IMR-90 (cell line): ENCODE data around the gene ST6GALNAC3. TPM values are rescaled to one million over a fixed set of nuclear protein-coding genes. Genes with fewer than 3 reads are reported as not detected.
A peak's percentile ranks its signal among the peaks of the same experiment; 100 is the strongest.

Experiments
- ATAC-seq: fragments of 200-7000 bp; cut with Tn5 transposase; 2 replicates; pipeline ENCODE4 v1.9.1; 2020; ENCODE audit warnings: low read depth, mild to moderate bottlenecking, moderate library complexity
- BruUV-seq: library from RNA; stranded (reverse); fragments of 400-500 nt; replicated peaks from 2 replicates; lab custom pipeline; 2021; lab: Mats Ljungman, UMichigan
- CTCF ChIA-PET: fragments of 300-600 bp; formaldehyde crosslinking; extraction: SDS; loops from one replicate; lab custom pipeline; 2021; ENCODE audit warnings: antibody characterized with exemption; lab: Yijun Ruan, JAX
- POLR2A ChIA-PET: fragments of 300-600 bp; sonication (Branson Sonifier 250); formaldehyde crosslinking; loops from one replicate; lab custom pipeline; 2022; ENCODE audit warnings: antibody characterized with exemption; ENCODE audit not compliant: unreplicated experiment; lab: Charles Lee
- DNase-seq: peaks from one replicate; pipeline ENCODE4 v3.0.0; 2013
- H2AFZ ChIP-seq: replicated peaks from 2 replicates; pipeline ENCODE3; 2013; ENCODE audit warnings: low read length, mild to moderate bottlenecking; ENCODE audit not compliant: poor library complexity
- H2AK5ac ChIP-seq: 2 replicates; pipeline ENCODE4 v1.6.1; 2013; ENCODE audit warnings: low read depth, low read length, inconsistent platforms
- H2AK9ac ChIP-seq: replicated peaks from 2 replicates; pipeline ENCODE3; 2013; ENCODE audit warnings: mild to moderate bottlenecking, low read depth, low read length, moderate library complexity; ENCODE audit not compliant: poor library complexity
- H2BK120ac ChIP-seq: 2 replicates; pipeline ENCODE4 v1.6.1; 2013; ENCODE audit warnings: low read depth, low read length, inconsistent platforms
- H2BK15ac ChIP-seq: 3 replicates; pipeline ENCODE4 v1.6.1; 2013; ENCODE audit warnings: low read depth, low read length, inconsistent platforms
- H2BK20ac ChIP-seq: 2 replicates; pipeline ENCODE4 v1.6.1; 2013; ENCODE audit warnings: low read depth, mild to moderate bottlenecking, inconsistent platforms, low read length, moderate library complexity
- H2BK5ac ChIP-seq: 2 replicates; pipeline ENCODE4 v1.6.1; 2013; ENCODE audit warnings: mild to moderate bottlenecking, low read depth, low read length, inconsistent platforms; ENCODE audit not compliant: poor library complexity, severe bottlenecking
- H3K14ac ChIP-seq: replicated peaks from 2 replicates; pipeline ENCODE4 v1.6.1; 2013; ENCODE audit warnings: low read depth, low read length, inconsistent platforms
- H3K18ac ChIP-seq: 2 replicates; pipeline ENCODE4 v1.6.1; 2013; ENCODE audit warnings: low read depth, low read length, control low read depth
- H3K23ac ChIP-seq: 2 replicates; pipeline ENCODE4 v1.6.1; 2013; ENCODE audit warnings: low read depth, low read length, inconsistent platforms
- H3K27ac ChIP-seq: 2 replicates; pipeline ENCODE4 v1.5.1; 2013; ENCODE audit warnings: mild to moderate bottlenecking, control low read depth, low read length; ENCODE audit not compliant: insufficient read depth
- H3K27me3 ChIP-seq: 2 replicates; pipeline ENCODE4 v1.6.1; 2013; ENCODE audit warnings: low read length; ENCODE audit not compliant: control insufficient read depth, insufficient read depth
- H3K36me3 ChIP-seq: 2 replicates; pipeline ENCODE4 v1.6.1; 2013; ENCODE audit warnings: low read length, mixed read lengths; ENCODE audit not compliant: control insufficient read depth, insufficient read depth
- H3K4ac ChIP-seq: 2 replicates; pipeline ENCODE4 v1.6.1; 2013; ENCODE audit warnings: low read depth, low read length, inconsistent platforms
- H3K4me1 ChIP-seq: 2 replicates; pipeline ENCODE4 v1.6.1; 2013; ENCODE audit warnings: low read length, mixed read lengths; ENCODE audit not compliant: control insufficient read depth, insufficient read depth
- H3K4me2 ChIP-seq: 2 replicates; pipeline ENCODE4 v1.6.1; 2013; ENCODE audit warnings: low read depth, mild to moderate bottlenecking, control low read depth, low read length, moderate library complexity
- H3K4me3 ChIP-seq: 2 replicates; pipeline ENCODE4 v1.5.1; 2013; ENCODE audit warnings: low read depth, mild to moderate bottlenecking, control low read depth, low read length, moderate library complexity; ENCODE audit not compliant: insufficient read depth
- H3K56ac ChIP-seq: 2 replicates; pipeline ENCODE4 v1.6.1; 2013; ENCODE audit warnings: low read length, inconsistent platforms; ENCODE audit not compliant: insufficient read depth; ENCODE audit errors: extremely low read depth
- H3K79me1 ChIP-seq, 2 experiments: 2 replicates each; pipeline ENCODE4 v1.6.1; 2013; ENCODE audit warnings: low read length in 2 of 2, inconsistent platforms in 1 of 2, low read depth in 1 of 2
- H3K9ac ChIP-seq: 2 replicates; pipeline ENCODE4 v1.6.1; 2013; ENCODE audit warnings: low read depth, low read length, control low read depth
- H3K9me1 ChIP-seq: 2 replicates; pipeline ENCODE4 v1.6.1; 2013; ENCODE audit warnings: low read length, inconsistent platforms; ENCODE audit not compliant: insufficient read depth
- H3K9me3 ChIP-seq: 2 replicates; pipeline ENCODE4 v1.6.1; 2013; ENCODE audit warnings: low read length; ENCODE audit not compliant: control insufficient read depth, insufficient read depth
- H4K20me1 ChIP-seq: 2 replicates; pipeline ENCODE4 v1.6.1; 2013; ENCODE audit warnings: low read length, inconsistent platforms; ENCODE audit not compliant: insufficient read depth
- H4K5ac ChIP-seq: 2 replicates; pipeline ENCODE4 v1.6.1; 2013; ENCODE audit warnings: mild to moderate bottlenecking, low read depth, low read length, control low read depth
- H4K8ac ChIP-seq, 2 experiments: 2 replicates each; pipeline ENCODE4 v1.6.1; 2013; ENCODE audit warnings: low read depth in 2 of 2, low read length in 2 of 2, control low read depth in 1 of 2, inconsistent platforms in 1 of 2
- H4K91ac ChIP-seq: 2 replicates; pipeline ENCODE4 v1.6.1; 2013; ENCODE audit warnings: low read depth, low read length, inconsistent platforms; ENCODE audit not compliant: insufficient read depth
- CEBPB ChIP-seq: IDR thresholded peaks from 2 replicates; pipeline ENCODE4 v1.6.1; 2012; ENCODE audit warnings: low read depth, low read length, improper control_type of control experiment
- FOS ChIP-seq: fragments of 150-350 bp; IDR thresholded peaks from 2 replicates; pipeline ENCODE4 v1.6.1; 2016; ENCODE audit warnings: low read depth, low read length
- POLR2A ChIP-seq: IDR thresholded peaks from 2 replicates; pipeline ENCODE4 v1.6.1; 2012; ENCODE audit warnings: mild to moderate bottlenecking, low read depth, low read length
- RAD21 ChIP-seq: IDR thresholded peaks from 2 replicates; pipeline ENCODE4 v1.6.1; 2012; ENCODE audit warnings: low read length, improper control_type of control experiment
- RCOR1 ChIP-seq: IDR thresholded peaks from 2 replicates; pipeline ENCODE4 v1.6.1; 2012; ENCODE audit warnings: mild to moderate bottlenecking, low read length, improper control_type of control experiment; ENCODE audit not compliant: insufficient replicate concordance
- SMC3 ChIP-seq: fragments of 150-350 bp; IDR thresholded peaks from 2 replicates; pipeline ENCODE4 v1.6.1; 2016; ENCODE audit warnings: low read depth, mild to moderate bottlenecking, antibody characterized with exemption, low read length, moderate library complexity
- dilution Hi-C: fragments of 300-500 bp; cut with HindIII; formaldehyde crosslinking; loops from one replicate; pipeline ENCODE4 v1.14.3; 2018; ENCODE audit warnings: low sequenced_read_pairs; ENCODE audit not compliant: unreplicated experiment
- in situ Hi-C: fragments of 300-500 bp; cut with MboI; formaldehyde crosslinking; loops from 3 replicates; pipeline ENCODE4 v1.14.3; 2019; ENCODE audit warnings: low sequenced_read_pairs, inconsistent platforms, mixed read lengths
- intact Hi-C: fragments of 100-400 bp; cut with micrococcal nuclease; formaldehyde crosslinking; loops from 2 replicates; pipeline ENCODE4 v1.10.0; 2022
- polyA plus RNA-seq, 3 experiments: library from polyadenylated mRNA; depleted of rRNA; stranded (reverse); fragments of >200 nt; gene quantifications; 2 replicates each; pipeline ENCODE4 v1.2.3, GENCODE V29; 2012; ENCODE audit warnings: low replicate concordance in 1 of 3
- total RNA-seq: library from RNA; depleted of rRNA; stranded (reverse); fragments of >200 nt; gene quantifications from 2 replicates; pipeline ENCODE4 v1.2.3, GENCODE V29; 2012

ST6GALNAC3 gene
- total and polyA plus RNA-seq, 2 of the 4 experiments (the other 2 are of a cell fraction): 0.65 to 1.3 TPM

DNA sequence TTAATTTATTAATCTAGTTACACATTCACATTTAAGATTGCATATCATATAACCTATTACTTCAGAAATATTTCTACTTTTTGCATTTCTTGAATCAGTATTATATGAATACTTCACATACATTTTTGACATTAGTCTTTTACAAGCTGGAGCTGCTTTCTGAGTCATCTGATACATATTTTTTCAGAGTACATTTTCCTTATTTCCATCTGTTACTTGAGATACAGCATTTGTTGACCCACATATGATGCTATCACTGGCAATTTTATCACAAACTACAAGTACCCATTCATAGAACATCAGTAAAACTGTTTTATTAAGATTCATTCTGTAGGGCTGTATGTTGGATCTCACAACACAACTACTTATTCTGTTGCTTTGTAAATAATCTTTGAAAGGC is 425.6 kb downstream of the ST6GALNAC3 start:
- Histone ChIP-seq H2AK5ac (no peak overlapping the region), H4K91ac (no peak overlapping the region), H3K9me1 (no peaks in the 10 kb centered on the region), H2BK20ac (no peak overlapping the region), H3K23ac (no peak overlapping the region), H2AK9ac (no peak overlapping the region), H3K18ac (no peak overlapping the region), H2AFZ (no peak overlapping the region), H3K4me3 (no peak overlapping the region), H3K4me1 (no peaks in the 10 kb centered on the region), H3K4me2 (no peak overlapping the region), H2BK120ac (no peak overlapping the region), H3K14ac (no peak overlapping the region), H3K9ac (no peak overlapping the region), H2BK5ac (no peak overlapping the region), H2BK15ac (no peak overlapping the region), H4K8ac (no peak overlapping the region), H3K9me3 (no peaks in the 10 kb centered on the region), H3K36me3 (no peaks in the 10 kb centered on the region), H3K27me3 (no peaks in the 10 kb centered on the region), H3K56ac (no peak overlapping the region), H4K20me1 (no peaks in the 10 kb centered on the region), H3K79me1 (no peaks in the 10 kb centered on the region), H4K5ac (no peak overlapping the region), H3K27ac (no peak overlapping the region), H3K4ac (no peak overlapping the region)
- ChIA-PET POLR2A (no interaction called here), CTCF (no interaction called here)
- TF ChIP-seq POLR2A (no peak), FOS (no peak), CEBPB (no peak), RAD21 (no peak), RCOR1 (no peak), SMC3 (no peak)
- BruUV-seq: no TSS peak
- in situ Hi-C loops: no loop called here
- peak; percentile 4 for DNase-seq
- no peak for ATAC-seq
- dilution Hi-C loops: no loop called here
- intact Hi-C loops: no loop called here
